Testis (tissue), 3 donors: ENCODE results near the gene ATRN. TPM values are rescaled to one million over a fixed set of nuclear protein-coding genes. Genes with fewer than 3 reads are reported as not detected.

Experiments
- DNase-seq: peaks from one replicate; pipeline ENCODE4 v3.0.0-alpha.2; 2019
- H3K27ac ChIP-seq, 2 donors: fragments of 200-600 bp; sonication (generic); one replicate each; pipeline ENCODE4 v1.5.1; 2019
- H3K27me3 ChIP-seq: fragments of 200-600 bp; sonication (generic); one replicate; pipeline ENCODE4 v1.5.1; 2019
- H3K36me3 ChIP-seq: fragments of 200-600 bp; sonication (generic); one replicate; pipeline ENCODE4 v1.5.1; 2017; ENCODE audit warnings: low read depth; ENCODE audit errors: missing control alignments
- H3K4me1 ChIP-seq: fragments of 200-600 bp; sonication (generic); one replicate; pipeline ENCODE4 v1.5.1; 2019
- H3K4me3 ChIP-seq, 2 donors: fragments of 200-600 bp; sonication (generic); one replicate each; pipeline ENCODE4 v1.5.1; 2017 to 2019
- H3K9me3 ChIP-seq: fragments of 200-600 bp; sonication (generic); one replicate; pipeline ENCODE4 v1.5.1; 2017
- CTCF ChIP-seq, 3 experiments: fragments of 450-650 bp in 2 of 3; fragments of 200-600 bp in 1 of 3; sonication (generic) in 1 of 3; IDR thresholded peaks; one replicate each; pipeline ENCODE4 v1.5.1; 2016 to 2019; ENCODE audit warnings: antibody characterized with exemption in 3 of 3, mild to moderate bottlenecking in 2 of 3, moderate library complexity in 1 of 3
- POLR2A ChIP-seq: fragments of 450-650 bp; IDR thresholded peaks from one replicate; pipeline ENCODE4 v1.6.1; 2017; ENCODE audit warnings: antibody characterized with exemption, mild to moderate bottlenecking, moderate library complexity
- WGBS, 2 donors: methylation state at CpG; one replicate each; pipeline ENCODE4 v1.1.5; 2018; 5-methylcytosine and 5-hydroxymethylcytosine counted together
- intact Hi-C: fragments of 100-400 bp; cut with DNase I; formaldehyde crosslinking; loops from one replicate; pipeline ENCODE4 v1.15.1; 2023; ENCODE audit warnings: low total_unique reads
- polyA plus RNA-seq: library from polyadenylated mRNA; stranded (reverse); fragments of 350-450 nt; fragmentation: Illumina TruSeq; extraction: RNeasy Lipid Tissue Mini Kit (QIAGEN cat#74804); gene quantifications from one replicate; pipeline ENCODE4 v1.2.3, GENCODE V29; 2014; ENCODE audit warnings: low read depth, low replicate concordance; ENCODE audit not compliant: insufficient read depth
- total RNA-seq, 2 donors: library from RNA; depleted of rRNA; stranded (reverse); fragments of >200 nt; gene quantifications; one replicate each; pipeline ENCODE4 v1.2.3, GENCODE V29; 2016

The ATRN gene
- total and polyA plus RNA-seq, 3 donors from 2014 or later, result 39.4 to 43.8 (median 42.7) TPM

- intact Hi-C loops, result no loop called here
- 91 to 92% methylated on average over 1 of the region's 1 CpG for WGBS, 2 donors
- TF ChIP-seq POLR2A (no peak), CTCF (IDR thresholded peaks at IDR 0.05) (no peak)
- Histone ChIP-seq H3K27ac (no peak overlapping the region), H3K4me1 (no peaks in the 10 kb centered on the region), H3K4me3 (no peak overlapping the region), H3K27me3 (no peaks in the 10 kb centered on the region), H3K9me3 (no peaks in the 10 kb centered on the region), H3K36me3 (no peaks in the 10 kb centered on the region)
- no peak for DNase-seq
Observed at GRCh38 chr20:3547906-3548305, 77.1 kb downstream of the ATRN start.

DNA sequence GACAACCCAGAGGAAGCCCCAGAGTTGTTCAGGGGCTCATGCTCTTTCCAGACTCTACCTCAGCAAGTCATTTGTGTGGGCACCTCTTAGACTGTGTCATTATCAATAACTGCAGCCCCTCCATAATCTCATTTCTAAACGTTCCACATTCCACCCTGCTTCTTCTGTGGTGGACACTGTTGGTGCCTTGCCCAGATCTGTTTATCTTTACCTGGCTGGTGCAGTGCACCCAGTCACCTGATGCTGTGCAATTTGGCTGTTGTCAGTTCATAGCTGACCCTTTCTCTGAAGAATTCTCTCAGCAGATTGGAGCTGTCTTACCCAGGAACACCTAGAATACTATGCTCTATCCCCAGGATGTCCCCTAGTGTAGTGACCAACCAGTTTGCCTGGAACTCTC is 80.0 kb downstream of the ATRN start:
- no peak for TF ChIP-seq POLR2A
- no peak for TF ChIP-seq CTCF (IDR thresholded peaks at IDR 0.05)
- Histone ChIP-seq H3K9me3 (no peaks in the 10 kb centered on the region), H3K27ac (no peak overlapping the region), H3K36me3 (no peaks in the 10 kb centered on the region), H3K4me3 (no peak overlapping the region), H3K4me1 (no peaks in the 10 kb centered on the region), H3K27me3 (no peaks in the 10 kb centered on the region)
- intact Hi-C loops, result no loop called here
- 57 to 64% methylated on average over 1 of the region's 1 CpG for WGBS, 2 donors
- no peak for DNase-seq

GRCh38 chr20:3551681-3552434 is 81.0 kb downstream of the ATRN start:
- TF ChIP-seq POLR2A, result no peak
- no peak for DNase-seq
- intact Hi-C loops, result no loop called here
- no peak overlapping the region for H3K27ac ChIP-seq
- no peaks in the 10 kb centered on the region for H3K9me3 ChIP-seq
- no peak overlapping the region for H3K4me3 ChIP-seq
- no peaks in the 10 kb centered on the region for H3K36me3 ChIP-seq
- H3K4me1 ChIP-seq, result no peaks in the 10 kb centered on the region
- no peaks in the 10 kb centered on the region for H3K27me3 ChIP-seq

GRCh38 chr20:3553663-3554062 is 82.8 kb downstream of the ATRN start:
- Histone ChIP-seq H3K9me3 (no peaks in the 10 kb centered on the region), H3K27me3 (no peaks in the 10 kb centered on the region), H3K4me3 (no peak overlapping the region), H3K36me3 (no peaks in the 10 kb centered on the region), H3K4me1 (no peaks in the 10 kb centered on the region), H3K27ac (no peak overlapping the region)
- TF ChIP-seq POLR2A (no peak), CTCF (IDR thresholded peaks at IDR 0.05) (no peak)
- intact Hi-C loops, result no loop called here
- 61 to 73% methylated on average over 3 of the region's 3 CpGs for WGBS, 2 donors
- no peak for DNase-seq

DNA sequence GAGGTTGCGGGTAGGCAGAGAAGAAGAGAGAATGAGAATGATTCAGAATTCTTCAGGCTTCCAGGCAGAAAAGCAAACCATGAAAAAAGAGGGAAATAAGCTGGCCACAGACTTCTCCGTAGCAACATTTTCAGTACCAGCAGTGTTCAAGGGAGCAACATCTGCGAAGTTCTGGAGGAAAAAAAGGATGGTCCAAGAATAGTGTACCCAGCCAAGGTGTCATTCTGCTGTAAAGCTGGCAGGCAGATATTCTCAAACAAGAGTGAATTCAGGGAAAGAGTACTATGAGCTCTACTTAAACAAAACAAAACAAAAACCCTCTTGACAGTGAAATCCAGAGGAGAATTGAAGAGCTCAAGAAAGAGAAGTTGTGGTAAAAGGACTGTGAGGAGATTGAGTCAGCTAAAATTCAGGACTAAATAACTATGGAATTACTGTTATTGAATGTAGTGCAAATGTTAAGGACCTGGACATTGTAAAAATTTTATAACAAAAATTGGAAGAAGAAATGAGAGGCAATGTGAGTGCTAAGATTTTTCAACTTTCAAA is 86.5 kb downstream of the ATRN start:
- H3K27me3 ChIP-seq, result no peaks in the 10 kb centered on the region
- TF ChIP-seq POLR2A (no peak), CTCF (IDR thresholded peaks at IDR 0.05) (no peak)
- H3K36me3 ChIP-seq, result no peaks in the 10 kb centered on the region
- no peaks in the 10 kb centered on the region for H3K4me1 ChIP-seq
- WGBS, 2 donors, result 84 to 88% methylated on average over 3 of the region's 3 CpGs
- no peak overlapping the region for H3K27ac ChIP-seq
- no peak for DNase-seq
- no peaks in the 10 kb centered on the region for H3K9me3 ChIP-seq
- H3K4me3 ChIP-seq, result no peak overlapping the region
- intact Hi-C loops, result no loop called here
